Stimulated activated CD8-positive, alpha-beta memory T cell treated with anti-CD3 and anti-CD28 coated beads, Interleukin-12 subunit alpha, Interleukin-12 subunit beta, amount 100 ng/mL, for 4 hours (primary cell): ENCODE measurements around the gene PLEKHH3.

ENCODE experiments used
- DNase-seq: peaks from one replicate; pipeline ENCODE4 v3.0.0-alpha.2; 2020; ENCODE audit warnings: low read depth

The PLEKHH3 gene

GRCh38 chr17:42676424-42677011 is at the start of gene PLEKHH3:
Gene PLEKHH3 (minus strand): TSS chr17:42676994. CDS start chr17:42676563, 431 bp downstream.
- DNase-seq, result no peak

GRCh38 chr17:42725143-42725542 is 48.3 kb upstream of the PLEKHH3 start:
- no peak for DNase-seq

- no peak for DNase-seq
Measured at GRCh38 chr17:42723636-42724035, 46.8 kb upstream of the PLEKHH3 start.

GRCh38 chr17:42720996-42721583 is 44.3 kb upstream of the PLEKHH3 start:
- no peak for DNase-seq

- no peak for DNase-seq
Measured at GRCh38 chr17:42709561-42709960, 32.8 kb upstream of the PLEKHH3 start.

- DNase-seq, result no peak
Measured at GRCh38 chr17:42708588-42708987, 31.8 kb upstream of the PLEKHH3 start.

- no peak for DNase-seq
Measured at GRCh38 chr17:42706732-42707131, 29.9 kb upstream of the PLEKHH3 start.

GRCh38 chr17:42704837-42705494 is 28.2 kb upstream of the PLEKHH3 start:
- DNase-seq, result no peak

- no peak for DNase-seq
Measured at GRCh38 chr17:42704490-42704836, 27.7 kb upstream of the PLEKHH3 start.

- no peak for DNase-seq
Measured at GRCh38 chr17:42702446-42702845, 25.7 kb upstream of the PLEKHH3 start.

- DNase-seq, result no peak
Measured at GRCh38 chr17:42700586-42701289, 23.9 kb upstream of the PLEKHH3 start.

GRCh38 chr17:42699415-42699740 is 22.6 kb upstream of the PLEKHH3 start:
- DNase-seq, result no peak

- DNase-seq, result no peak
Measured at GRCh38 chr17:42698736-42699414, 22.1 kb upstream of the PLEKHH3 start.

GRCh38 chr17:42697108-42697811 is 20.5 kb upstream of the PLEKHH3 start:
- DNase-seq, result no peak

- no peak for DNase-seq
Measured at GRCh38 chr17:42695500-42695899, 18.7 kb upstream of the PLEKHH3 start.

- no peak for DNase-seq
Measured at GRCh38 chr17:42694524-42694923, 17.7 kb upstream of the PLEKHH3 start.

GRCh38 chr17:42692489-42692888 is 15.7 kb upstream of the PLEKHH3 start:
- DNase-seq, result no peak

- DNase-seq, result no peak
Measured at GRCh38 chr17:42691021-42691545, 14.3 kb upstream of the PLEKHH3 start.

- no peak for DNase-seq
Measured at GRCh38 chr17:42690596-42690995, 13.8 kb upstream of the PLEKHH3 start.

GRCh38 chr17:42687707-42688320 is 11.0 kb upstream of the PLEKHH3 start:
- DNase-seq, result no peak

- no peak for DNase-seq
Measured at GRCh38 chr17:42686520-42687128, 9.8 kb upstream of the PLEKHH3 start.
